GM12865 (cell line): ENCODE results near the gene MMAB.

Experiments used
- DNase-seq: peaks from one replicate; pipeline ENCODE4 v3.0.0; 2010; ENCODE audit warnings: low read depth
- H3K4me3 ChIP-seq: 2 replicates; pipeline ENCODE4 v1.5.1; 2011; ENCODE audit warnings: mild to moderate bottlenecking, low read depth, low read length, control low read depth
- TF ChIP-seq, protein P1 (sequence below): IDR thresholded peaks from 2 replicates; pipeline ENCODE4 v1.5.1; 2011; ENCODE audit warnings: low read length, control low read depth, low read depth, inconsistent platforms; ENCODE audit not compliant: insufficient read depth; ENCODE audit errors: missing control alignments

The MMAB gene

DNA sequence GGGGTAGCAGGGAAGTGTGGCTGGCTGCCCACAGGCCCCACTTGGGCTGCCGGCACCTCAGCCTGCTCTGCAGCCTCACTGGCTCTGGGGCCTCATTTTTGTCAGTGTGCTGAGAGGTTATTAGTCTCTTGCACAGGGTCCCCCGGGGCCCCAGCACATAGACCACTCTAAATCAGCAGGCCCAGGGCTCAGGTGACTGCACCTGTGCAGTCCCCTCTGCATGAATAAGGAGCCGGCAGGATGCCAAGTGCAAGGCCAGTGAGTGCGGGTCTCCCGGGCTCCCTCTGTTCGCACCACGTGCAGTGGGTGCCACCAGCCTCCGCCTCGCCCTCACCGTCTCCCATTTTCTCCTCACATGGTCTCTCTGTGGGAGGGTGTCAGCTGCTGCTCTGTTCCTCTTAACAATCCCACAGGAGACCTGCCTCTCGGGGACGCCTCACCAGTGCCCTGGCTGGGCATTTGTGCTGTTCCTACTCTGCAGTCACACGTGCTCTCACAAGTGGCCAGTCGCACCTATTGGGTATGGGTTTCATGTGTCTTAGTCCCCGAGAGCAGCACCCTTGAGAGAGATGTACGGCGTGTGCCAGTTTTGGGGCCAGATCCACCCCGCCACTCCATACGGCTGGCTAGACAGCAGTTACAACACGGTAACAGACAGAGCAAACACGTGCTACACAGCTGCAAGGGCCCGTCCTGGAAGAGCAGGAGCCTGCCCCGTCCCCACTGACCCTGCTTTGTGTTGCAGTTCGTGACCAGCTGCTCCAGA is 40.4 kb downstream of the MMAB start:
- H3K4me3 ChIP-seq: no peak overlapping the region
- DNase-seq: no peak
- TF ChIP-seq, protein P1, sequence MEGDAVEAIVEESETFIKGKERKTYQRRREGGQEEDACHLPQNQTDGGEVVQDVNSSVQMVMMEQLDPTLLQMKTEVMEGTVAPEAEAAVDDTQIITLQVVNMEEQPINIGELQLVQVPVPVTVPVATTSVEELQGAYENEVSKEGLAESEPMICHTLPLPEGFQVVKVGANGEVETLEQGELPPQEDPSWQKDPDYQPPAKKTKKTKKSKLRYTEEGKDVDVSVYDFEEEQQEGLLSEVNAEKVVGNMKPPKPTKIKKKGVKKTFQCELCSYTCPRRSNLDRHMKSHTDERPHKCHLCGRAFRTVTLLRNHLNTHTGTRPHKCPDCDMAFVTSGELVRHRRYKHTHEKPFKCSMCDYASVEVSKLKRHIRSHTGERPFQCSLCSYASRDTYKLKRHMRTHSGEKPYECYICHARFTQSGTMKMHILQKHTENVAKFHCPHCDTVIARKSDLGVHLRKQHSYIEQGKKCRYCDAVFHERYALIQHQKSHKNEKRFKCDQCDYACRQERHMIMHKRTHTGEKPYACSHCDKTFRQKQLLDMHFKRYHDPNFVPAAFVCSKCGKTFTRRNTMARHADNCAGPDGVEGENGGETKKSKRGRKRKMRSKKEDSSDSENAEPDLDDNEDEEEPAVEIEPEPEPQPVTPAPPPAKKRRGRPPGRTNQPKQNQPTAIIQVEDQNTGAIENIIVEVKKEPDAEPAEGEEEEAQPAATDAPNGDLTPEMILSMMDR: no peak

DNA sequence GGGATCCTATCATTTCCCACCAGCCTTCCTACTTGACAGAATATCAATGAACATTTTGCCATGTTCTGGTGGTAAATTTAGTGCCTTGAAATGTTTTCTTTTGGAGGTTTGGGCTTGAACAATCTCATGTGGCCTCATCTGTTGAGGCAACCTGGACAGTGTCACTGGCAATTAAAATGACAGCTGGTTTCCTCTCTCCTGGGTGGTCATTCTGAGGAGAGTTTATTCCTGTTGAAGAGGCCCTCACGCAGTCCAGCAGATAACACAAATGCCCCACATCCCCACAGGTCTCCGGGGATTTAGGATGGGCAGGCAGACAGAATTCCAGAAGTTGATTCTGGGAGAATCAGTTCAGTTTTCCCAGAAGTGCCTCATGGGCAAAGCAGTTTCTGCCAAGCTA is 41.9 kb downstream of the MMAB start:
- H3K4me3 ChIP-seq: no peak overlapping the region
- no peak for DNase-seq
- TF ChIP-seq, protein P1: no peak

DNA sequence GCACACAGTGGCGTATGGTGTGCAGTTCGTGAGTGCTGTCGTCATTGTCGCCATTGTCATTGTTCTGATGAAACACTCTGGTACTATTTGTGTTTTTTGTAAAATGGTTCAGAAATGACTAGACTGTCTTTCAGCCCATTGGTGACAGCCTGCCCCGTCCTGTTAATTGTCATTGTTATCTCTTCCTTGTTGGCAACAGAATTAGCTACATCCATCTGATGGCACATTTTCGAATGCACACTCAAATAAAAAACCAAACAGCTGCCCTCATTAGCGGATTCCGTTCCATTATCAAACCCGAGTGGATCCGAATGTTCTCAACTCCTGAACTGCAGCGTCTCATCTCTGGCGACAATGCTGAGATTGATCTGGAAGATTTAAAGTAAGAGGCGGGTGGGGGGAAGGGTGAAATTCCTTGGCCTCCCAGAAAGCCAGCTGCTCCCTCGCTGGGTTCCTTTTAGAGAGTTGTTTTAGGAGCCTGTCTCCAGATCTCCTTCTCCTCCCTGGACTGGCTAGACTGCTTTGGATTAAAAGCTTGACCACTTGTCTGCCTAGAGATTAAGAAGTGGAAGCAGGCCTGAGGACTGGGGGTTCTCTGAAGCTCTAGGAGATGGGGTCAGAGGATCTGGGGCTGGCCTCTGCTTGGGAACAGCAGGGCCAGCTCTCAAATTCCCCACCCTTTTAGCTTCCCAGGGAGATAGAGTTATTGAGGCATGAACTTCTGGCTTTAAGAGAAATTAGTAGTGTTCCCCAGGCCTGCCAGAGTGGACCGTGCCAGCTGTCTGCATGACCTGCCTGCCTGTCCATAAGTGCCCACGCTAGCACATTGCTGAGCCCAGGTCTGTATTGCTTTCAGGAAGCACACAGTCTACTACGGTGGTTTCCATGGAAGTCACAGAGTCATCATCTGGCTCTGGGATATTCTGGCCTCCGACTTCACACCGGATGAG is 43.3 kb downstream of the MMAB start:
- H3K4me3 ChIP-seq: no peak overlapping the region
- DNase-seq: no peak
- TF ChIP-seq, protein P1: no peak

DNA sequence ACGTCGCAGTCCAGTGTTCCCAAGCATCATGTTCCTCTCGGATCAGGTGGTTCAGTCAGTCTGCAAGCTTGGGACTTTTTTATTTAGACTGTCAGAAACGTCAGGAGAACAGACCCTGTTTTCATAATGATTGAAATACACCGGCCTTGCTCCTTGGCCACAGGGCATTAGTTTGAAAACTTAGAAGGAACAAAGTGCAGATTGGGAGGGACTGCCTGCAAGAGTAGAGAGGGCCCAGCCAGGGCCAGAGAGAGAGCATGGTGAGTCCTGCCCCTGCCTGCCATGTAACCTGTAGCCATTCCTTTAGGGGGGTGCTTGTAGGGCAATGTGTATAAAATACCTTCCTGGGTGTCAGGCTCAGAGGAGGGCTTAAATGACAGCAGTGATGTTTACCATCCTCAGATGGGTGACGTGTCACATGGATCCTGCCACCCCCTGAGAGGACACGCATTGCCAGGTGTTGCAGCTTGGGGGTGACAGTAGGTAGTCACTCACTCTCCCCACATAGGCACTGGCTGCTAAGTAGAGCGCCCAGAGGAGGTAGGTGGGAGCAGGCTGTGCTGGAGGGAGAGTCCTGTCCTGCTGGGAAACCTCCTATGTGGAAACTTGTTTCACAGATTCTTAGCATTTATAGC is 45.7 kb downstream of the MMAB start:
- no peak for DNase-seq
- H3K4me3 ChIP-seq: no peak overlapping the region
- TF ChIP-seq, protein P1: no peak

DNA sequence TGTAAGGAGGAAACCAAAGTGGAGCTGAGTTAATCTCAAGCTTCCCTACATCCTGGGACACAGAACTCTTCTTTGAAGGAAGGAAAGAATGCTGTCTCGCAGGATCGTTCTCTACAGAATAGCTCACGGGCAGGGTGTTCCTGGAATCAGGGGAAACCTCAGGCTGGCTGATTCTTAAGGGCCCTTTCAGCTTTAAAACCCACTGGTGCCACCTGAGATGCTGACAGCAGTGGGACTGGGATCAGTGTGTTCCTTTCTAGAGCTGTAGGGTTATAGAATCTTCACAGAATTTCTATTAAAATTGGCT is 48.1 kb downstream of the MMAB start:
- TF ChIP-seq, protein P1: no peak
- no peak for DNase-seq

DNA sequence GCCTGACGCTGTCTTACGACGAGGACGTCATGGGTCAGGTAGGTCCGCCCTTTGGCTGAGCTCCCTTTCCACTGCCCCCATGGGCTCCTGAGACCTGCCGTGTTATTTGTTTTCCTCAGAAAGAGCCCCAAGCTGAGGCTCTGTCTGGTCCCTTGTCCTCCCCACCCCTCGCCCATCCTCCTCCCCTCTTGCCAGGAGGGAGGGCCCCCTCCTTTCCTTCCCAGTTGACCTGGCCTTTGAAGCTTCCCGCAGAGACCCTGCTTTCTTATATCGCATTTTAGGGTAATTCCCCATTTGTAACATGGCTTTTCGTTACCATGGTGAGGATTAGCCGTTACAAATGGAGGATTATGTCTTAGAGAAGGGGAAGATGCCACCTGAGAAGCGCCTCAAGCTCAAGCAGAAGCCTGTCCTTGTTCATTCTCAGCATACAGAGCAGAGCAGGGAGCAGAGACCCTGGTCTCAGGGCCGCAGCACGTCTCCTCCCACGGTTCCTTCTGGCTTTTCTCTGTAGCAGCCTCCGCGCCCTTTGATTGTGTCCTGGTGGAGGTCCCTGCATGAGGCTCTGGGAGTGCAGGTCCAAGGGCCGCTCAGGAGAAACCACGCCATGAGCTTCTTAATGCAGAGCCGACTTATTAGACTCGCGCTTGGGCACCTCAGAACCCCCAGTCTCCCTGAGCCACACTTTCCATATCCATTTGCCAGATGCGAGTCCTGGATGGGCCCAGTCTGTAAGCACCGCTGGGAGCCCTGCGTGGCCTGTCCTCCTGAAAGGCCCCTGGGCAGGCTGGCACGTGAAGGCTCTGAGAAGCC is 48.6 kb downstream of the MMAB start:
- no peak for DNase-seq
- TF ChIP-seq, protein P1: no peak
- H3K4me3 ChIP-seq: no peak overlapping the region

More for the DNA sequence above, 48.1 kb downstream of the MMAB start:
- no peak overlapping the region for H3K4me3 ChIP-seq
